ENCODE measurements around the gene ASAP2.

Gene ASAP2

GRCh38 chr2:9344434-9344833 is 137.8 kb downstream of the ASAP2 start:
- Histone ChIP-seq H3K9ac (no peak overlapping the region), H3K79me2 (ENCODE audit: insufficient read depth, low read depth) (no peaks in the 10 kb centered on the region), H3K27me3 (ENCODE audit: insufficient read depth, low read depth) (no peaks in the 10 kb centered on the region), H2AFZ (ENCODE audit: low read depth) (no peak overlapping the region), H3K36me3 (ENCODE audit: insufficient read depth) (no peaks in the 10 kb centered on the region), H3K4me3 (IDR thresholded peaks at IDR 0.05; ENCODE audit: insufficient read depth, low read depth, low read length) (no peak overlapping the region), H3K4me2 (no peak overlapping the region), H3K4me1 (ENCODE audit: low read depth, poor library complexity, severe bottlenecking) (no peaks in the 10 kb centered on the region), H4K20me1 (ENCODE audit: insufficient read depth) (no peaks in the 10 kb centered on the region), H3K27ac (no peak overlapping the region)
- no peak for TF ChIP-seq CTCF (conservative IDR thresholded peaks at IDR 0.05; ENCODE audit: low read depth, low read length)

GRCh38 chr2:9345343-9345742 is 138.7 kb downstream of the ASAP2 start:
- Histone ChIP-seq H3K4me3 (IDR thresholded peaks at IDR 0.05; ENCODE audit: insufficient read depth, low read depth, low read length) (no peak overlapping the region), H3K9ac (no peak overlapping the region), H2AFZ (ENCODE audit: low read depth) (no peak overlapping the region), H3K79me2 (ENCODE audit: insufficient read depth, low read depth) (no peaks in the 10 kb centered on the region), H4K20me1 (ENCODE audit: insufficient read depth) (no peaks in the 10 kb centered on the region), H3K4me1 (ENCODE audit: low read depth, poor library complexity, severe bottlenecking) (no peaks in the 10 kb centered on the region), H3K27me3 (ENCODE audit: insufficient read depth, low read depth) (no peaks in the 10 kb centered on the region), H3K4me2 (no peak overlapping the region), H3K36me3 (ENCODE audit: insufficient read depth) (no peaks in the 10 kb centered on the region), H3K27ac (no peak overlapping the region)
- TF ChIP-seq CTCF (conservative IDR thresholded peaks at IDR 0.05; ENCODE audit: low read depth, low read length): no peak

GRCh38 chr2:9345997-9346396 is 139.4 kb downstream of the ASAP2 start:
- Histone ChIP-seq H4K20me1 (ENCODE audit: insufficient read depth) (no peaks in the 10 kb centered on the region), H3K4me2 (no peak overlapping the region), H3K79me2 (ENCODE audit: insufficient read depth, low read depth) (no peaks in the 10 kb centered on the region), H3K36me3 (ENCODE audit: insufficient read depth) (no peaks in the 10 kb centered on the region), H3K9ac (no peak overlapping the region), H3K4me3 (IDR thresholded peaks at IDR 0.05; ENCODE audit: insufficient read depth, low read depth, low read length) (no peak overlapping the region), H3K27me3 (ENCODE audit: insufficient read depth, low read depth) (no peaks in the 10 kb centered on the region), H3K4me1 (ENCODE audit: low read depth, poor library complexity, severe bottlenecking) (no peaks in the 10 kb centered on the region), H2AFZ (ENCODE audit: low read depth) (no peak overlapping the region), H3K27ac (no peak overlapping the region)
- no peak for TF ChIP-seq CTCF (conservative IDR thresholded peaks at IDR 0.05; ENCODE audit: low read depth, low read length)

- no peak overlapping the region for H3K4me2 ChIP-seq
- no peaks in the 10 kb centered on the region for H3K36me3 ChIP-seq (ENCODE audit: insufficient read depth)
- H3K27ac ChIP-seq: no peak overlapping the region
- no peaks in the 10 kb centered on the region for H3K27me3 ChIP-seq (ENCODE audit: insufficient read depth, low read depth)
- no peak overlapping the region for H2AFZ ChIP-seq (ENCODE audit: low read depth)
- no peaks in the 10 kb centered on the region for H4K20me1 ChIP-seq (ENCODE audit: insufficient read depth)
- no peaks in the 10 kb centered on the region for H3K4me1 ChIP-seq (ENCODE audit: low read depth, poor library complexity, severe bottlenecking)
- no peak overlapping the region for H3K9ac ChIP-seq
- H3K4me3 ChIP-seq (IDR thresholded peaks at IDR 0.05; ENCODE audit: insufficient read depth, low read depth, low read length): no peak overlapping the region
- H3K79me2 ChIP-seq (ENCODE audit: insufficient read depth, low read depth): no peaks in the 10 kb centered on the region
- no peak for TF ChIP-seq CTCF (conservative IDR thresholded peaks at IDR 0.05; ENCODE audit: low read depth, low read length)
These were observed 140.3 kb downstream of the ASAP2 start for GRCh38 chr2:9346885-9347284.

Data from KMS-11 (cell line).